Tibial nerve (tissue), 4 donors: Measurements from ENCODE around the gene AUNIP.

Experiments
- CTCF ChIP-seq, 5 experiments: fragments of 200-600 bp in 3 of 5; fragments of 450-650 bp in 2 of 5; sonication (generic) in 3 of 5; IDR thresholded peaks; one replicate each; pipeline ENCODE4 v1.5.1; 2016 to 2019; ENCODE audit warnings: antibody characterized with exemption in 5 of 5, mild to moderate bottlenecking in 3 of 5, moderate library complexity in 2 of 5
- EP300 ChIP-seq, 2 donors: sonication (generic); formaldehyde crosslinking; IDR thresholded peaks; one replicate each; pipeline ENCODE4 v1.6.1; 2017; ENCODE audit warnings: antibody characterized with exemption in 2 of 2, mild to moderate bottlenecking in 1 of 2
- POLR2A ChIP-seq, 2 donors: fragments of 450-650 bp; IDR thresholded peaks; one replicate each; pipeline ENCODE4 v1.6.1; 2017; ENCODE audit warnings: antibody characterized with exemption in 2 of 2, mild to moderate bottlenecking in 2 of 2, moderate library complexity in 2 of 2

- TF ChIP-seq EP300 (IDR thresholded peaks at IDR 0.05) (no peak), CTCF (IDR thresholded peaks at IDR 0.05) (no peak), POLR2A (IDR thresholded peaks at IDR 0.05) (no peak)
These were observed 37.0 kb upstream of the AUNIP start for GRCh38 chr1:25896266-25896665.
